GM23338 (cell line): ENCODE measurements around the gene PANK1.

ENCODE experiments used
- CREB1 ChIP-seq: fragments of 250-450 bp; sonication (Bioruptor Pico); IDR thresholded peaks from 2 replicates; pipeline ENCODE4 v1.5.0; 2020; ENCODE audit warnings: low read depth, mild to moderate bottlenecking, moderate library complexity
- EZH2 ChIP-seq: fragments of 200-600 bp; sonication (generic); IDR thresholded peaks from one replicate; pipeline ENCODE4 v1.8.0; 2017; ENCODE audit warnings: antibody characterized with exemption, mild to moderate bottlenecking, low read depth; ENCODE audit not compliant: unreplicated experiment
- EZH2phosphoT487 ChIP-seq: fragments of 200-600 bp; sonication (generic); IDR thresholded peaks from one replicate; pipeline ENCODE4 v1.8.1; 2018; ENCODE audit warnings: antibody characterized with exemption; ENCODE audit not compliant: unreplicated experiment
- JUNB ChIP-seq: IDR thresholded peaks from one replicate; pipeline ENCODE4 v1.6.1; 2016; ENCODE audit warnings: antibody characterized with exemption; ENCODE audit not compliant: unreplicated experiment
- NANOG ChIP-seq: IDR thresholded peaks from 2 replicates; pipeline ENCODE4 v1.6.1; 2016; ENCODE audit warnings: antibody characterized with exemption, borderline replicate concordance
- POLR2AphosphoS5 ChIP-seq: IDR thresholded peaks from 2 replicates; pipeline ENCODE4 v1.6.1; 2016; ENCODE audit warnings: antibody characterized with exemption, low read depth
- REST ChIP-seq: IDR thresholded peaks from one replicate; pipeline ENCODE4 v1.6.1; 2018; ENCODE audit warnings: antibody characterized with exemption; ENCODE audit not compliant: unreplicated experiment
- STAT1 ChIP-seq: IDR thresholded peaks from one replicate; pipeline ENCODE4 v1.6.1; 2016; ENCODE audit warnings: antibody characterized with exemption; ENCODE audit not compliant: unreplicated experiment
- ZNF114 ChIP-seq: fragments of 250-450 bp; sonication (Bioruptor Pico); IDR thresholded peaks from 2 replicates; pipeline ENCODE4 v1.5.0; 2020; ENCODE audit warnings: mild to moderate bottlenecking, moderate library complexity
- ZNF331 ChIP-seq: fragments of 250-450 bp; sonication (Bioruptor Pico); IDR thresholded peaks from 2 replicates; pipeline ENCODE4 v1.5.0; 2020; ENCODE audit warnings: low read depth, mild to moderate bottlenecking, moderate library complexity
- ZNF462 ChIP-seq: fragments of 250-450 bp; sonication (Bioruptor Pico); IDR thresholded peaks from 2 replicates; pipeline ENCODE4 v1.5.0; 2020; ENCODE audit warnings: mild to moderate bottlenecking, moderate library complexity
- TF ChIP-seq, protein P1 (sequence below), 2 experiments: fragments of 200-600 bp in 1 of 2; sonication (generic) in 1 of 2; conservative IDR thresholded peaks; 2 replicates each; pipeline versions ENCODE4 v1.5.1 to v1.6.1; 2016 to 2017; ENCODE audit warnings: antibody characterized with exemption in 2 of 2, low read depth in 2 of 2, mild to moderate bottlenecking in 2 of 2, moderate library complexity in 1 of 2
- TF ChIP-seq, protein P2 (sequence below): IDR thresholded peaks from 2 replicates; pipeline ENCODE4 v1.6.1; 2016; ENCODE audit warnings: antibody characterized with exemption

- TF ChIP-seq, protein P1, sequence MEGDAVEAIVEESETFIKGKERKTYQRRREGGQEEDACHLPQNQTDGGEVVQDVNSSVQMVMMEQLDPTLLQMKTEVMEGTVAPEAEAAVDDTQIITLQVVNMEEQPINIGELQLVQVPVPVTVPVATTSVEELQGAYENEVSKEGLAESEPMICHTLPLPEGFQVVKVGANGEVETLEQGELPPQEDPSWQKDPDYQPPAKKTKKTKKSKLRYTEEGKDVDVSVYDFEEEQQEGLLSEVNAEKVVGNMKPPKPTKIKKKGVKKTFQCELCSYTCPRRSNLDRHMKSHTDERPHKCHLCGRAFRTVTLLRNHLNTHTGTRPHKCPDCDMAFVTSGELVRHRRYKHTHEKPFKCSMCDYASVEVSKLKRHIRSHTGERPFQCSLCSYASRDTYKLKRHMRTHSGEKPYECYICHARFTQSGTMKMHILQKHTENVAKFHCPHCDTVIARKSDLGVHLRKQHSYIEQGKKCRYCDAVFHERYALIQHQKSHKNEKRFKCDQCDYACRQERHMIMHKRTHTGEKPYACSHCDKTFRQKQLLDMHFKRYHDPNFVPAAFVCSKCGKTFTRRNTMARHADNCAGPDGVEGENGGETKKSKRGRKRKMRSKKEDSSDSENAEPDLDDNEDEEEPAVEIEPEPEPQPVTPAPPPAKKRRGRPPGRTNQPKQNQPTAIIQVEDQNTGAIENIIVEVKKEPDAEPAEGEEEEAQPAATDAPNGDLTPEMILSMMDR (conservative IDR thresholded peaks at IDR 0.05; ENCODE audit: low read depth in 2 of 2) = no peak
- TF ChIP-seq STAT1 (no peak), REST (no peak), EZH2 (no peak), ZNF114 (CRISPR knock-in tag) (no peak), EZH2phosphoT487 (no peak), POLR2AphosphoS5 (no peak), JUNB (no peak), NANOG (no peak), ZNF331 (no peak), CREB1 (CRISPR knock-in tag) (no peak), ZNF462 (no peak)
- TF ChIP-seq, protein P2, sequence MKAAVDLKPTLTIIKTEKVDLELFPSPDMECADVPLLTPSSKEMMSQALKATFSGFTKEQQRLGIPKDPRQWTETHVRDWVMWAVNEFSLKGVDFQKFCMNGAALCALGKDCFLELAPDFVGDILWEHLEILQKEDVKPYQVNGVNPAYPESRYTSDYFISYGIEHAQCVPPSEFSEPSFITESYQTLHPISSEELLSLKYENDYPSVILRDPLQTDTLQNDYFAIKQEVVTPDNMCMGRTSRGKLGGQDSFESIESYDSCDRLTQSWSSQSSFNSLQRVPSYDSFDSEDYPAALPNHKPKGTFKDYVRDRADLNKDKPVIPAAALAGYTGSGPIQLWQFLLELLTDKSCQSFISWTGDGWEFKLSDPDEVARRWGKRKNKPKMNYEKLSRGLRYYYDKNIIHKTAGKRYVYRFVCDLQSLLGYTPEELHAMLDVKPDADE = no peak
These were observed 22.9 kb downstream of the PANK1 start for GRCh38 chr10:89622151-89622550.
